COR-L47 (cell line): ENCODE results near the gene P4HTM.

Experiments
- DNase-seq: peaks from one replicate; lab custom pipeline; 2025; lab: John Stamatoyannopoulos, UW

Gene P4HTM

DNA sequence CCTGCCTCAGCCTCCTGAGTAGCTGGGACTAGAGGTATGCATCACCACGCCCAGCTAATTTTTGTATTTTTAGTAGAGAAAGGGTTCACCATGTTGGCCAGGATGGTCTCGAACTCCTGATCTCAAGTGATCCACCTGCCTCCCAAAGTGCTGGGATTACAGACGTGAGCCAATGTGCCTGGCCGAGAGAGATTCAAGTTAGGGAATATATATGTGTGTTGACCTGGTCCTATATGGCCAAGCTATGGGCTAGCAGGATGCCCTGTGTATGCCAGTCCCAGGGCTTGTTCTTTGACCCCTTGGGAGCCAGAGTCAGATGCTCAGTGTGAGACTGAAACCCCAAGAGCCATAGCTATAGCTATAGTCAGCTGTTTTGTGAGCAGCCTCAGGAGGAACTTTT lies 33.7 kb downstream of the P4HTM start:
- no peak for DNase-seq

- no peak for DNase-seq
Observed at GRCh38 chr3:49024449-49024848, 34.4 kb downstream of the P4HTM start.

GRCh38 chr3:49025005-49025792 lies 35.2 kb downstream of the P4HTM start:
- DNase-seq, result no peak

DNA sequence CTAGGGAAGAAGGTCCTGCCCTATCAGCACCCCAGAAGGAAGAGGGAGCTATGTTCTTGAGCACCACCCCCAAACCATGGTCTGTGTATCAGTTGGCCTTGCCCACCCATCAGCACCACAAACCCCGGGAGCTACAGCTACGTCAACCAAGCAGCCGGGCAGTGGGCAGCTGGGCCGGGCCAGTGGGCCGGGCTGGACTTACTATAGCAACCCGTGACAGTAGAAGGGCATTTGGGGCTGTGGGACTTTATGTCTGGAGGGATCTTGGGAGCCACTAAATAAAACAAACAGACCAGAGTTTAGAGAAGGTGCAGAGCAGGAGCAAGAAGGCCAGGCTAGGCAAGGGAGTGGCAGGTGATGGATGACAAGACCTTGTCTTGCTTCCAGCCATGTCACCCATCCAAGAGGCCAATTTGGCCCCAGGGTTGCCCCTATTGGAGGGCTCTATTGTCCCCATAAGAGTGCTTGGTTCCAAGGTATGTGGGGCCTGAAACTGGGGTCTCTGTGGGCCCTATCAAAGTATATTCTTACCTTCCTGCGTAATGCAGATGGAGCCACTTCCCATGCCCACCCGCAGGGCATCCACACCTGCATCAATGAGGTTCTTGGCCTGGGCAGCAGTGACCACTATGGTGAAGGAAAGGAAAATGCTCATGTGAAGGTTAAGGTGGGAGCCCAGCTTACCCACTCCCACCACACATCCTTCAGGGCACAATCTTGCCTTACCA lies 35.9 kb downstream of the P4HTM start:
- no peak for DNase-seq

- no peak for DNase-seq
Observed at GRCh38 chr3:49026536-49026935, 36.5 kb downstream of the P4HTM start.

GRCh38 chr3:49027634-49028033 lies 37.6 kb downstream of the P4HTM start:
- DNase-seq, result no peak

DNA sequence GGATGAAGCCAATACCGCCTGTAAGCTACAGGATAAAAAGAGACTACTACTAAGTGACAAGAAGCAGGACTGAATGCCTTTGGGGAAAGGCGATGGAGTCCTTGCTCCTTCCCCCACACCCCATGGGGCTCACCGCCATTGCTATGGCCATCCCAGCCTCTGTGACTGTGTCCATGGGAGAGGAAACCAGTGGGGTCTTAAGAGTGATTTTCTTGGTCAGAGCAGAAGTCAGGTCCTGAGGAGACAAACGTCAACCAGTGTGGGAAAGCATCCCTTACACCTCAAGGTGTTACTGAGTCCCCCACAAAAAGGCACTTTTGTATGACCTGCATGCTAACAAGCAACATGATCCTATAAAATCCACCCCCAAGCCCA lies 38.2 kb downstream of the P4HTM start:
- DNase-seq, result no peak

GRCh38 chr3:49028673-49029562 lies 38.9 kb downstream of the P4HTM start, which contains the start of gene IMPDH2:
Gene IMPDH2 (minus strand): TSS chr3:49029398. CDS start chr3:49029350, 48 bp downstream.
- peak; percentile 84 for DNase-seq

DNA sequence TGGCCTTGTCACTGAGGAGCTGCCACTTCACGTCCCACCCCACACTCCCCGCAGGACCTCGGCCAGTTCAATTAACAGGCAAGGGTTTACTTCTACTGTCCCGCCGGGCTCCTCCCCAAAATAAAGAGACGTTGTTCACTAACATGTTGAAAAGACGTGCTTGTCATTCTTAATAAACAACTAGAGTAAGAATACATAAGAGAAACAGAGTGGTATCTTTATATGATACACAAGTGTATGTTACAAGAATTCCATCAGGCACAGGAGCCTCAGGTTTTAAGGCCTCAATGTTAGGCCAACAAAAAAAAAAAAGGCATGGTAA lies 39.5 kb downstream of the P4HTM start:
- no peak for DNase-seq

DNA sequence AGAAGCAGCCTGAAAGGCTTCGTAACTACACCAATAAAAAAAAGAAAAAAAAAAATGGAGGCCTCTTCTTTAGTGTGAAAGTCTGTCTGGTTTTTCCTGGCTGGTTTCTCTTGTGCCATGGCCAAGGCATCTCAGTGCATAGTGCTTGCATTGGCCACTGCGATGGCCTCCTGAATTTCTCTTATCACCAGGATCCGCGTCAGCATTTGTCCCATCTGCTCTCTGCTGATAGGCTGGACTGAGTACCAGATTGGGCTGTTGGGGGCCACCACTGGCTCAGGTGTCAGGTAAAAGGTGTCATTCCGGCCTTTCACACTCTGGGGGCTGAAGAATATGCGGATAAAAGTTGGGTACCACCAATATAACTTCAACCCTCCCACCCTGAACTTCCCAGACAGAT lies 40.3 kb downstream of the P4HTM start:
- DNase-seq, result no peak

DNA sequence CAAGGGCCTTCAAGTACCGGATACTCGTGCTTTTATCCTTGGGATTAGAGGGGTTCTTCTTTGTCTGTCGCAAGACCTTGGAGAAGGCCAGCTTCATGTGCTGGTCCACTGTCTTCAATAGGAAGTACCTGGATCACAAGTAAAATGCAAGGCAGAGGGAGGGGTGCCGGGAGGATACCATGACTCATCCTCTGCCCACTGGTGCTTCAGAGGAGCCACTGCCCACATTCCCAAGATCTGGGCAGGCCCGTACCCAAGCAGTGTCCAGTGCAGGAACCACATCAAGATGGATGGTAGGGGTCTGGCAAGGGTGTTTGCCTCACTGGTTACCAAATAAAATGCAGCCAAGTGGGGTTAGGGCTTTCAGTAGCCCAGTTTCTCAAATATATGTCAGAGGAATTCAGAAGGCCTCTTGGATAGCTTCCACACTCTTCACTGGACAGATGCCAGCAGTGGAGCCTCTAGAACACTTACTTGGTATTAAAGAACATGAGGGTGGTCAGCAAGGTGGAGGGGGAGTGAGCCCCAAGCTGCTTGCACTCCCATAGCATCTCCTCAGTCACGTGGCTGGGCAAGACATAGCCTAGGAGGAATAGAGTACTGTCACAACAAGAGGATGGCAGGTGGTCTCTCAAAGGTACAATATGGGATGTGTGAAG lies 42.7 kb downstream of the P4HTM start:
- DNase-seq, result no peak

- no peak for DNase-seq
Observed at GRCh38 chr3:49034650-49035049, 44.6 kb downstream of the P4HTM start.

GRCh38 chr3:49035281-49035680 lies 45.2 kb downstream of the P4HTM start:
- DNase-seq, result no peak

GRCh38 chr3:49053543-49053942 lies 63.5 kb downstream of the P4HTM start:
- no peak for DNase-seq

- DNase-seq, result no peak
Observed at GRCh38 chr3:49054344-49054862, 64.4 kb downstream of the P4HTM start.
